Measurements from ENCODE around the gene RXRG. TPM values are rescaled to one million over a fixed set of nuclear protein-coding genes. Genes with fewer than 3 reads are reported as not detected.

The RXRG gene
- total and polyA plus RNA-seq, 2 donors (not counting 1 experiment from before 2014, with no cell fraction given): under 0.01 to 0.31 TPM

Other genes starting within 250 kb of the RXRG start
- not detected in 2 replicates for gene LMX1A, start 88.4 kb downstream of the RXRG start, total RNA-seq
- not detected in 2 replicates for gene LMX1A, start 88.4 kb downstream of the RXRG start, polyA plus RNA-seq
- not detected in 2 replicates for gene LRRC52, start 98.9 kb upstream of the RXRG start, total RNA-seq
- gene LRRC52, start 98.9 kb upstream of the RXRG start, polyA plus RNA-seq: not detected in 2 replicates
- 234 and 346 TPM in 2 replicates for gene MGST3, start 186.1 kb upstream of the RXRG start, total RNA-seq
- gene MGST3, start 186.1 kb upstream of the RXRG start, polyA plus RNA-seq: 297 and 355 TPM in 2 replicates

Data from fibroblast of lung (primary cell).